GM18517 (cell line): ENCODE results near the gene GMPPA.
A peak's percentile ranks its signal among the peaks of the same experiment; 100 is the strongest.

Experiments used
- ATAC-seq: cut with Tn5 transposase; IDR thresholded peaks from one replicate; pipeline ENCODE4 v1.9.1; 2021; ENCODE audit warnings: mild to moderate bottlenecking, moderate library complexity; ENCODE audit not compliant: unreplicated experiment

GMPPA gene

GRCh38 chr2:219498280-219499057 is at the start of gene GMPPA:
Gene GMPPA (plus strand): TSS chr2:219498891. CDS start chr2:219499976, 1,085 bp downstream.
- ATAC-seq, result peak; percentile 96

- no peak for ATAC-seq
These were observed 49.1 kb upstream of the GMPPA start for GRCh38 chr2:219449609-219450008.

GRCh38 chr2:219451661-219452360 is 46.9 kb upstream of the GMPPA start:
- no peak for ATAC-seq

GRCh38 chr2:219452361-219453317 is 46.1 kb upstream of the GMPPA start:
- ATAC-seq, result no peak

GRCh38 chr2:219453671-219454590 is 44.8 kb upstream of the GMPPA start:
- ATAC-seq, result no peak

GRCh38 chr2:219455581-219455980 is 43.1 kb upstream of the GMPPA start:
- no peak for ATAC-seq

- no peak for ATAC-seq
These were observed 40.8 kb upstream of the GMPPA start for GRCh38 chr2:219457784-219458369.

- no peak for ATAC-seq
These were observed 39.7 kb upstream of the GMPPA start for GRCh38 chr2:219458996-219459395.

GRCh38 chr2:219459460-219460311 is 39.0 kb upstream of the GMPPA start:
- ATAC-seq, result no peak

GRCh38 chr2:219460424-219460926 is 38.2 kb upstream of the GMPPA start:
- ATAC-seq, result no peak

- no peak for ATAC-seq
These were observed 37.6 kb upstream of the GMPPA start for GRCh38 chr2:219461047-219461514.

- ATAC-seq, result no peak
These were observed 37.0 kb upstream of the GMPPA start for GRCh38 chr2:219461669-219462068.

- no peak for ATAC-seq
These were observed 36.3 kb upstream of the GMPPA start for GRCh38 chr2:219462349-219462748.

GRCh38 chr2:219464286-219465032 is 34.2 kb upstream of the GMPPA start:
- ATAC-seq, result no peak

- ATAC-seq, result no peak
These were observed 32.8 kb upstream of the GMPPA start for GRCh38 chr2:219465659-219466561.

GRCh38 chr2:219466816-219467735 is 31.6 kb upstream of the GMPPA start:
- ATAC-seq, result no peak
